H1 (cell line): ENCODE results near the gene RCSD1. TPM values are rescaled to one million over a fixed set of nuclear protein-coding genes. Genes with fewer than 3 reads are reported as not detected.

Source experiments
- CTCF ChIA-PET: fragments of 300-600 bp; sonication (Branson Sonifier 250); formaldehyde crosslinking; loops from one replicate; lab custom pipeline; 2021; ENCODE audit not compliant: partially characterized antibody; lab: Charles Lee
- POLR2A ChIA-PET: fragments of 300-600 bp; sonication (Branson Sonifier 250); formaldehyde crosslinking; loops from one replicate; lab custom pipeline; 2021; ENCODE audit warnings: inconsistent platforms; ENCODE audit not compliant: partially characterized antibody; lab: Charles Lee
- DNase-seq, 2 experiments: peaks; one replicate each; pipeline versions ENCODE4 v3.0.0 to v3.0.0-alpha.2; 2010 to 2022; ENCODE audit warnings: low spot score in 2 of 2, low read depth in 1 of 2, mixed read lengths in 1 of 2
- FAIRE-seq: peaks from 2 replicates; lab custom pipeline; 2011; peaks lifted over from hg19 to GRCh38; lab: Jason Lieb, UNC
- H2AFZ ChIP-seq: 2 replicates; pipeline ENCODE4 v1.8.1; 2012; ENCODE audit warnings: low read length, inconsistent platforms
- H2AK5ac ChIP-seq: 2 replicates; pipeline ENCODE4 v1.6.1; 2013; ENCODE audit warnings: low read depth, low read length
- H2BK120ac ChIP-seq: replicated peaks from 2 replicates; pipeline ENCODE3; 2013; ENCODE audit warnings: low read depth, low read length, inconsistent platforms
- H2BK12ac ChIP-seq: 2 replicates; pipeline ENCODE4 v1.6.1; 2013; ENCODE audit warnings: low read depth, low read length
- H2BK15ac ChIP-seq: 2 replicates; pipeline ENCODE4 v1.6.1; 2013; ENCODE audit warnings: low read length
- H2BK20ac ChIP-seq: 2 replicates; pipeline ENCODE4 v1.6.1; 2013; ENCODE audit warnings: low read length
- H2BK5ac ChIP-seq: 2 replicates; pipeline ENCODE4 v1.6.1; 2013; ENCODE audit warnings: low read depth, low read length
- H3K14ac ChIP-seq: 2 replicates; pipeline ENCODE4 v1.6.1; 2013; ENCODE audit warnings: inconsistent platforms; ENCODE audit not compliant: insufficient read length
- H3K18ac ChIP-seq: 2 replicates; pipeline ENCODE4 v1.6.1; 2013; ENCODE audit warnings: low read length; ENCODE audit errors: extremely low read depth
- H3K23ac ChIP-seq: 2 replicates; pipeline ENCODE4 v1.6.1; 2013; ENCODE audit warnings: inconsistent platforms; ENCODE audit not compliant: insufficient read length
- H3K23me2 ChIP-seq: 2 replicates; pipeline ENCODE4 v1.6.1; 2013; ENCODE audit warnings: low read depth, low read length
- H3K27ac ChIP-seq: 2 replicates; pipeline ENCODE4 v1.6.1; 2011; ENCODE audit warnings: low read depth, low read length, inconsistent platforms
- H3K27me3 ChIP-seq, 4 experiments: replicated peaks in 1 of 4; 1 replicate in 1 of 4; 2 replicates in 3 of 4; pipeline versions ENCODE4 v1.6.1 to v1.8.1; 2011 to 2013; ENCODE audit warnings: low read length in 3 of 4, mild to moderate bottlenecking in 3 of 4, inconsistent platforms in 2 of 4, mixed read lengths in 2 of 4, moderate library complexity in 1 of 4; ENCODE audit not compliant: control insufficient read depth in 3 of 4, insufficient read depth in 3 of 4; ENCODE audit errors: extremely low read depth in 1 of 4
- H3K36me3 ChIP-seq, 4 experiments: 2 replicates each; pipeline versions ENCODE4 v1.6.1 to v1.8.1; 2011 to 2013; ENCODE audit warnings: mild to moderate bottlenecking in 4 of 4, low read length in 3 of 4, moderate library complexity in 2 of 4, control low read depth in 1 of 4, inconsistent platforms in 1 of 4; ENCODE audit not compliant: insufficient read depth in 4 of 4, control insufficient read depth in 2 of 4
- H3K4ac ChIP-seq: replicated peaks from 2 replicates; pipeline ENCODE3; 2013; ENCODE audit warnings: low read length, low read depth, mixed read lengths, inconsistent platforms; ENCODE audit not compliant: insufficient read length
- H3K4me1 ChIP-seq, 4 experiments: replicated peaks in 1 of 4; 1 replicate in 1 of 4; 2 replicates in 3 of 4; pipeline versions ENCODE4 v1.6.1 to v1.8.1; 2011 to 2013; ENCODE audit warnings: low read length in 3 of 4, inconsistent platforms in 2 of 4, mixed read lengths in 1 of 4; ENCODE audit not compliant: insufficient read depth in 4 of 4, control insufficient read depth in 3 of 4
- H3K4me2 ChIP-seq, 2 experiments: 2 replicates each; pipeline versions ENCODE4 v1.6.1 to v1.8.1; 2011 to 2013; ENCODE audit warnings: low read depth in 2 of 2, low read length in 2 of 2, control low read depth in 1 of 2, inconsistent platforms in 1 of 2, mild to moderate bottlenecking in 1 of 2; ENCODE audit not compliant: insufficient read depth in 1 of 2
- H3K4me3 ChIP-seq, 4 experiments: fragments of 200-600, 300-600 bp in 1 of 4; sonication (generic), shearing (Covaris generic), sonication (Bioruptor Twin) in 1 of 4; 2 replicates each; pipeline versions ENCODE4 v1.5.1 to v1.8.1; 2011 to 2016; ENCODE audit warnings: low read length in 4 of 4, low read depth in 3 of 4, control low read depth in 2 of 4, inconsistent platforms in 2 of 4, mild to moderate bottlenecking in 2 of 4, mixed read lengths in 1 of 4, moderate library complexity in 1 of 4; ENCODE audit not compliant: insufficient read depth in 2 of 4; ENCODE audit errors: extremely low read depth in 1 of 4
- H3K56ac ChIP-seq: replicated peaks from 2 replicates; pipeline ENCODE3; 2013; ENCODE audit warnings: low read depth, mild to moderate bottlenecking, mixed read lengths, low read length, inconsistent platforms; ENCODE audit not compliant: insufficient read length
- H3K79me1 ChIP-seq: 2 replicates; pipeline ENCODE4 v1.6.1; 2013; ENCODE audit warnings: low read depth, low read length, control low read depth
- H3K79me2 ChIP-seq, 2 experiments: 2 replicates each; pipeline versions ENCODE4 v1.6.1 to v1.8.1; 2012 to 2013; ENCODE audit warnings: low read length in 2 of 2, mild to moderate bottlenecking in 2 of 2, inconsistent platforms in 1 of 2; ENCODE audit not compliant: insufficient read depth in 2 of 2, control insufficient read depth in 1 of 2
- H3K9ac ChIP-seq, 4 experiments: replicated peaks in 1 of 4; 1 replicate in 1 of 4; 2 replicates in 3 of 4; pipeline versions ENCODE4 v1.6.1 to v1.8.1; 2011 to 2013; ENCODE audit warnings: low read depth in 3 of 4, low read length in 3 of 4, control low read depth in 2 of 4, mild to moderate bottlenecking in 2 of 4, moderate library complexity in 2 of 4, inconsistent platforms in 1 of 4; ENCODE audit errors: extremely low read depth in 1 of 4
- H3K9me3 ChIP-seq, 2 experiments: 2 replicates each; pipeline versions ENCODE4 v1.6.1 to v1.8.1; 2012 to 2013; ENCODE audit warnings: mild to moderate bottlenecking in 2 of 2, moderate library complexity in 2 of 2, control low read depth in 1 of 2, inconsistent platforms in 1 of 2, low read depth in 1 of 2, low read length in 1 of 2, mixed read lengths in 1 of 2; ENCODE audit not compliant: insufficient read depth in 2 of 2
- H4K20me1 ChIP-seq, 2 experiments: replicated peaks in 1 of 2; 2 replicates each; pipeline versions ENCODE3 to v1.8.1; 2011 to 2013; ENCODE audit warnings: inconsistent platforms in 2 of 2, low read length in 2 of 2, mild to moderate bottlenecking in 1 of 2; ENCODE audit not compliant: insufficient read depth in 2 of 2, control insufficient read depth in 1 of 2
- H4K5ac ChIP-seq: 2 replicates; pipeline ENCODE4 v1.6.1; 2013; ENCODE audit warnings: low read length, low read depth, mixed read lengths, inconsistent platforms; ENCODE audit not compliant: insufficient read length
- H4K8ac ChIP-seq: 2 replicates; pipeline ENCODE4 v1.8.0; 2013; ENCODE audit warnings: mild to moderate bottlenecking, moderate library complexity, low read length, inconsistent platforms; ENCODE audit not compliant: insufficient read depth; ENCODE audit errors: extremely low read depth
- H4K91ac ChIP-seq: replicated peaks from 2 replicates; pipeline ENCODE3; 2013; ENCODE audit warnings: low read length, mixed read lengths, inconsistent platforms; ENCODE audit not compliant: insufficient read length
- ATF2 ChIP-seq: IDR thresholded peaks from 2 replicates; pipeline ENCODE4 v1.6.1; 2012; ENCODE audit warnings: low read length, inconsistent platforms
- ATF3 ChIP-seq: IDR thresholded peaks from 2 replicates; pipeline ENCODE4 v1.6.1; 2011; ENCODE audit warnings: low read depth, mild to moderate bottlenecking, low read length; ENCODE audit not compliant: insufficient read depth
- BRCA1 ChIP-seq: IDR thresholded peaks from 2 replicates; pipeline ENCODE4 v1.6.1; 2012; ENCODE audit warnings: low read depth, low read length, improper control_type of control experiment
- CHD2 ChIP-seq: IDR thresholded peaks from 2 replicates; pipeline ENCODE4 v1.6.1; 2012; ENCODE audit warnings: low read length, improper control_type of control experiment
- CREB1 ChIP-seq: IDR thresholded peaks from 2 replicates; pipeline ENCODE4 v1.6.1; 2012; ENCODE audit warnings: inconsistent platforms
- CTBP2 ChIP-seq: IDR thresholded peaks from 2 replicates; pipeline ENCODE4 v1.7.0; 2011; ENCODE audit warnings: borderline replicate concordance, mild to moderate bottlenecking, moderate library complexity, mixed read lengths, low read length; ENCODE audit not compliant: insufficient read depth, insufficient read length
- KDM1A ChIP-seq: fragments of 200-600, 300-600 bp; sonication (generic); IDR thresholded peaks from 2 replicates; pipeline ENCODE4 v1.7.1; 2016; ENCODE audit warnings: mild to moderate bottlenecking, low read length, borderline replicate concordance
- NRF1 ChIP-seq: IDR thresholded peaks from 2 replicates; pipeline ENCODE4 v1.6.1; 2011; ENCODE audit warnings: mild to moderate bottlenecking, low read depth, low read length, improper control_type of control experiment
- RBBP5 ChIP-seq: IDR thresholded peaks from 2 replicates; pipeline ENCODE4 v1.7.1; 2012; ENCODE audit warnings: low read depth, mild to moderate bottlenecking, inconsistent platforms, low read length, moderate library complexity, borderline replicate concordance
- SUZ12 ChIP-seq: fragments of 200-600 bp; sonication (generic); IDR thresholded peaks from 2 replicates; pipeline ENCODE4 v1.6.1; 2012; ENCODE audit warnings: mild to moderate bottlenecking, inconsistent platforms, low read length, moderate library complexity, mixed read lengths
- TAF7 ChIP-seq: optimal IDR thresholded peaks from 2 replicates; pipeline ENCODE3; 2011; ENCODE audit warnings: low read depth, mild to moderate bottlenecking, inconsistent platforms, low read length, moderate library complexity, borderline replicate concordance
- TBP ChIP-seq: IDR thresholded peaks from 2 replicates; pipeline ENCODE4 v1.6.1; 2011; ENCODE audit warnings: low read depth, low read length, improper control_type of control experiment
- WGBS, 2 experiments: shearing (Covaris generic) in 1 of 2; methylation state at CpG; one replicate each; pipeline versions ENCODE4 v1.1.6 to v1.1.7; 2013 to 2015; ENCODE audit warnings: low lambda C conversion rate in 2 of 2, mixed read lengths in 2 of 2, inconsistent platforms in 1 of 2, low coverage in 1 of 2, missing lambda C conversion rate in 1 of 2; ENCODE audit not compliant: insufficient replicate concordance in 2 of 2, insufficient coverage in 1 of 2, insufficient read length in 1 of 2; ENCODE audit errors: extremely low coverage in 1 of 2, missing lambda C conversion rate in 1 of 2; 5-methylcytosine and 5-hydroxymethylcytosine counted together
- polyA plus RNA-seq, 7 experiments: library from polyadenylated mRNA; depleted of rRNA in 3 of 7; stranded (reverse) in 5 of 7; unstranded in 2 of 7; fragments of >200 nt in 5 of 7; fragments of 200-250 nt in 2 of 7; gene quantifications; 1 replicate in 5 of 7; 2 replicates in 1 of 7; 4 replicates in 1 of 7; pipeline versions ENCODE4 v1.2.1 to v1.2.3, GENCODE V29; 2011 to 2013; ENCODE audit warnings: missing spikeins in 2 of 7, mixed read lengths in 2 of 7
- total RNA-seq: library from RNA; stranded (reverse); fragmentation: NEBNext Ultra II Directional; extraction: Animal tissue kit (Norgen Biotek cat#: 25700); gene quantifications from 2 replicates; pipeline ENCODE4 v1.2.1, GENCODE V29; 2021

The RCSD1 gene
- total and polyA plus RNA-seq, 2 of the 8 experiments (the other 6 are each of a cell fraction or from before 2014, with no cell fraction given): 0.47 to 0.69 TPM

- Histone ChIP-seq H2BK20ac (no peak overlapping the region), H3K4me1 (peaks cover 0 to 4% (median under 1%) of the 10 kb centered on the region in 4 experiments; a peak in 3 of 7 replicates), H3K23me2 (no peaks in the 10 kb centered on the region), H3K27me3 (no peaks in the 10 kb centered on the region), H3K56ac (no peak overlapping the region), H3K27ac (no peak overlapping the region), H3K4ac (no peak overlapping the region), H4K91ac (no peak overlapping the region), H3K23ac (no peak overlapping the region), H3K14ac (no peak overlapping the region), H2AK5ac (no peak overlapping the region), H3K36me3 (no peaks in the 10 kb centered on the region), H4K5ac (no peak overlapping the region), H2AFZ (no peak overlapping the region), H4K8ac (no peak overlapping the region), H3K4me2 (no peak overlapping the region), H4K20me1 (peaks cover 1 to 10% of the 10 kb centered on the region in 2 experiments), H3K9ac (no peak overlapping the region), H3K79me1 (peaks cover 6% of the 10 kb centered on the region), H2BK5ac (no peak overlapping the region), H3K4me3 (no peak overlapping the region), H2BK12ac (no peak overlapping the region), H3K79me2 (peaks cover 3 to 71% of the 10 kb centered on the region in 2 experiments; a peak in 3 of 4 replicates), H2BK120ac (no peak overlapping the region), H3K18ac (no peak overlapping the region), H2BK15ac (no peak overlapping the region), H3K9me3 (peaks cover 0 to 4% of the 10 kb centered on the region in 2 experiments; a peak in 1 of 4 replicates)
- ChIA-PET CTCF (interaction anchor here (0.6 to 1.0 kb wide), 3 partner anchors 9 to 51 kb away, joined by 3 read pairs; no protein-coding TSS in a partner anchor), POLR2A (no interaction called here)
- 74% methylated on average over 3 of the region's 3 CpGs; no CpG with 5 or more reads in 1 of the 2 experiments for WGBS, 2 experiments
- no peak for DNase-seq
- no peak for FAIRE-seq
- no peak for TF ChIP-seq CHD2
- no peak for TF ChIP-seq SUZ12
- TF ChIP-seq CREB1: no peak
- no peak for TF ChIP-seq RBBP5
- TF ChIP-seq KDM1A: no peak
- TF ChIP-seq ATF3: no peak
- TF ChIP-seq NRF1: no peak
- no peak for TF ChIP-seq CTBP2
- no peak for TF ChIP-seq ATF2
- TF ChIP-seq BRCA1: no peak
- TF ChIP-seq TAF7: no peak
- no peak for TF ChIP-seq TBP
These were observed 109.7 kb downstream of the RCSD1 start for GRCh38 chr1:167739752-167740151.
